HL-60 (cell line): ENCODE measurements around the gene PTPRC.

Source experiments
- GABPA ChIP-seq: IDR thresholded peaks from 2 replicates; pipeline ENCODE4 v1.6.1; 2012; ENCODE audit warnings: low read depth
- POLR2AphosphoS5 ChIP-seq: IDR thresholded peaks from 2 replicates; pipeline ENCODE4 v1.6.1; 2012; ENCODE audit warnings: low read depth
- SPI1 ChIP-seq: IDR thresholded peaks from 2 replicates; pipeline ENCODE4 v1.6.1; 2012; ENCODE audit warnings: low read depth, mild to moderate bottlenecking, borderline replicate concordance
- TF ChIP-seq, protein P1 (sequence below): IDR thresholded peaks from one replicate; pipeline ENCODE4 v1.5.1; 2011; ENCODE audit warnings: low read length, control low read depth, inconsistent platforms; ENCODE audit not compliant: insufficient read depth
- TF ChIP-seq, protein P2 (sequence below): IDR thresholded peaks from 2 replicates; pipeline ENCODE4 v1.6.1; 2012; ENCODE audit warnings: low read depth; ENCODE audit not compliant: insufficient replicate concordance

DNA sequence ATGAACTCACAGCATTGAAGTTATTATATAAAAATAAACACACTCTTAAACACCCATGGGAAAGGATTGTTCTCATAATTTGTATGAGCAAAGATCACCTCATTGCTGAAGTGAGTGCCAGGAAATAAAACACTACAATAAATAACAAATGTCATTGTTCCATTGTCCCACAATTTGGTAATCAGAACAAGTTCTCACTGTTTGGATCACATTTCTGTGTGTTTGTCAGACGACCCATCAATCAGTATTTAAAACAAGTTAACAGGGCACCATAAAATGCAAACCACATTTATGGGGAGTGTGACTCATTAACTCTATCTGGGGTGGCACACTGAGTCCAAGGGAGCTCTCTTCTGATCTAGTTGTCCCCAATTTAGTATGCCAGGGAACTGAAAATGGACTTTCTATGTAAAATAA, 124.5 kb downstream of the PTPRC start:
- TF ChIP-seq, protein P1, sequence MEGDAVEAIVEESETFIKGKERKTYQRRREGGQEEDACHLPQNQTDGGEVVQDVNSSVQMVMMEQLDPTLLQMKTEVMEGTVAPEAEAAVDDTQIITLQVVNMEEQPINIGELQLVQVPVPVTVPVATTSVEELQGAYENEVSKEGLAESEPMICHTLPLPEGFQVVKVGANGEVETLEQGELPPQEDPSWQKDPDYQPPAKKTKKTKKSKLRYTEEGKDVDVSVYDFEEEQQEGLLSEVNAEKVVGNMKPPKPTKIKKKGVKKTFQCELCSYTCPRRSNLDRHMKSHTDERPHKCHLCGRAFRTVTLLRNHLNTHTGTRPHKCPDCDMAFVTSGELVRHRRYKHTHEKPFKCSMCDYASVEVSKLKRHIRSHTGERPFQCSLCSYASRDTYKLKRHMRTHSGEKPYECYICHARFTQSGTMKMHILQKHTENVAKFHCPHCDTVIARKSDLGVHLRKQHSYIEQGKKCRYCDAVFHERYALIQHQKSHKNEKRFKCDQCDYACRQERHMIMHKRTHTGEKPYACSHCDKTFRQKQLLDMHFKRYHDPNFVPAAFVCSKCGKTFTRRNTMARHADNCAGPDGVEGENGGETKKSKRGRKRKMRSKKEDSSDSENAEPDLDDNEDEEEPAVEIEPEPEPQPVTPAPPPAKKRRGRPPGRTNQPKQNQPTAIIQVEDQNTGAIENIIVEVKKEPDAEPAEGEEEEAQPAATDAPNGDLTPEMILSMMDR: no peak
- TF ChIP-seq, protein P2, sequence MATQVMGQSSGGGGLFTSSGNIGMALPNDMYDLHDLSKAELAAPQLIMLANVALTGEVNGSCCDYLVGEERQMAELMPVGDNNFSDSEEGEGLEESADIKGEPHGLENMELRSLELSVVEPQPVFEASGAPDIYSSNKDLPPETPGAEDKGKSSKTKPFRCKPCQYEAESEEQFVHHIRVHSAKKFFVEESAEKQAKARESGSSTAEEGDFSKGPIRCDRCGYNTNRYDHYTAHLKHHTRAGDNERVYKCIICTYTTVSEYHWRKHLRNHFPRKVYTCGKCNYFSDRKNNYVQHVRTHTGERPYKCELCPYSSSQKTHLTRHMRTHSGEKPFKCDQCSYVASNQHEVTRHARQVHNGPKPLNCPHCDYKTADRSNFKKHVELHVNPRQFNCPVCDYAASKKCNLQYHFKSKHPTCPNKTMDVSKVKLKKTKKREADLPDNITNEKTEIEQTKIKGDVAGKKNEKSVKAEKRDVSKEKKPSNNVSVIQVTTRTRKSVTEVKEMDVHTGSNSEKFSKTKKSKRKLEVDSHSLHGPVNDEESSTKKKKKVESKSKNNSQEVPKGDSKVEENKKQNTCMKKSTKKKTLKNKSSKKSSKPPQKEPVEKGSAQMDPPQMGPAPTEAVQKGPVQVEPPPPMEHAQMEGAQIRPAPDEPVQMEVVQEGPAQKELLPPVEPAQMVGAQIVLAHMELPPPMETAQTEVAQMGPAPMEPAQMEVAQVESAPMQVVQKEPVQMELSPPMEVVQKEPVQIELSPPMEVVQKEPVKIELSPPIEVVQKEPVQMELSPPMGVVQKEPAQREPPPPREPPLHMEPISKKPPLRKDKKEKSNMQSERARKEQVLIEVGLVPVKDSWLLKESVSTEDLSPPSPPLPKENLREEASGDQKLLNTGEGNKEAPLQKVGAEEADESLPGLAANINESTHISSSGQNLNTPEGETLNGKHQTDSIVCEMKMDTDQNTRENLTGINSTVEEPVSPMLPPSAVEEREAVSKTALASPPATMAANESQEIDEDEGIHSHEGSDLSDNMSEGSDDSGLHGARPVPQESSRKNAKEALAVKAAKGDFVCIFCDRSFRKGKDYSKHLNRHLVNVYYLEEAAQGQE: no peak
- no peak for TF ChIP-seq POLR2AphosphoS5
- no peak for TF ChIP-seq GABPA
- TF ChIP-seq SPI1: no peak
